ENCODE measurements around the gene HPSE2.

Gene HPSE2

DNA sequence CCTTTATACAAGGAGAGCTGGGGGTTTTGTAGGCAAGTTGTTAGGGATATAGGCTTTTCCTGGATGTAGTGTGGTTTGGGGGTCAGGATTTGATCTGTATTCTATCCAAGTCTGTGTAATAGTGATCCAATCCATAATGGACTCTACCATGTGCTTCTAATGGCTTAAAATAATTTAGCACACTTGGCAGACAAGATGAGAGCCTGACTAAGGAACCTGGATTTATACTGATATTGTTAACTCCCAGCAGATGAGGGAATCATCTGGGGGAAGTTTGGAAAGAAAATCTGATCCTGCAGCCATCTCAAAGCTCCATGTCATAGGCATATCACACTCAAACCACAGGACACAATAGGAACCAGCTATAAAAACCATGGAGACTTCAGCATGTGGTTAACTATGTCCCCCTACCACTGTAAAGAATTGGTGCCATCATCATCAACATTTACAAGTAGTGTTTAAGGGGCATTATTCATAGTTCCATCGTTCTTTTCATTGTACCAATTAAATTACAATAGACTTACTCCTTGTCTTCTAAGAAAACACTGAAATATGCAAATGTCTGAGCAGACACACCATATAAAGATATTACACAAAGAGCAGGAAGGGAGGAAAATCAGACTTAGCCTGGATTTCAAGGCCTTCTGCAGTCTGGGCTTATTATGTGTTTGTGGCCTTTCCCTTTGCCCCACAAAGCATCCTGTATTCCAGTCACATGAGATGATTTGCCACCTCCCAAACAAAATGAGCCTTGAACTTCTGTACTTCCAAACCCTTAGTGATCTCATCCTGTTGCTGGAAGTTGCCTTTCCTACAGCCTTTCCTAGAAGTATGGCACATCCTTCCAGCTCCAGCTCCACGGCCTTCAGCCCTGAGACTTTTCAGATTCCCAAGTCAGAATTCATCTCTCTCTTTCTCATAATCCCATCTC, 766.4 kb downstream of the HPSE2 start:
- TF ChIP-seq FOXP2 (optimal IDR thresholded peaks at IDR 0.05; ENCODE audit: borderline replicate concordance, extremely low read depth, extremely low read length, insufficient read depth) (no peak), POLR2AphosphoS5 (IDR thresholded peaks at IDR 0.05; ENCODE audit: low read depth, low read length) (no peak), SIN3A (IDR thresholded peaks at IDR 0.05; ENCODE audit: borderline replicate concordance, insufficient read depth, low read length) (no peak), TAF1 (IDR thresholded peaks at IDR 0.05; ENCODE audit: borderline replicate concordance, insufficient read depth, low read length) (no peak)
- TF ChIP-seq, protein P1, sequence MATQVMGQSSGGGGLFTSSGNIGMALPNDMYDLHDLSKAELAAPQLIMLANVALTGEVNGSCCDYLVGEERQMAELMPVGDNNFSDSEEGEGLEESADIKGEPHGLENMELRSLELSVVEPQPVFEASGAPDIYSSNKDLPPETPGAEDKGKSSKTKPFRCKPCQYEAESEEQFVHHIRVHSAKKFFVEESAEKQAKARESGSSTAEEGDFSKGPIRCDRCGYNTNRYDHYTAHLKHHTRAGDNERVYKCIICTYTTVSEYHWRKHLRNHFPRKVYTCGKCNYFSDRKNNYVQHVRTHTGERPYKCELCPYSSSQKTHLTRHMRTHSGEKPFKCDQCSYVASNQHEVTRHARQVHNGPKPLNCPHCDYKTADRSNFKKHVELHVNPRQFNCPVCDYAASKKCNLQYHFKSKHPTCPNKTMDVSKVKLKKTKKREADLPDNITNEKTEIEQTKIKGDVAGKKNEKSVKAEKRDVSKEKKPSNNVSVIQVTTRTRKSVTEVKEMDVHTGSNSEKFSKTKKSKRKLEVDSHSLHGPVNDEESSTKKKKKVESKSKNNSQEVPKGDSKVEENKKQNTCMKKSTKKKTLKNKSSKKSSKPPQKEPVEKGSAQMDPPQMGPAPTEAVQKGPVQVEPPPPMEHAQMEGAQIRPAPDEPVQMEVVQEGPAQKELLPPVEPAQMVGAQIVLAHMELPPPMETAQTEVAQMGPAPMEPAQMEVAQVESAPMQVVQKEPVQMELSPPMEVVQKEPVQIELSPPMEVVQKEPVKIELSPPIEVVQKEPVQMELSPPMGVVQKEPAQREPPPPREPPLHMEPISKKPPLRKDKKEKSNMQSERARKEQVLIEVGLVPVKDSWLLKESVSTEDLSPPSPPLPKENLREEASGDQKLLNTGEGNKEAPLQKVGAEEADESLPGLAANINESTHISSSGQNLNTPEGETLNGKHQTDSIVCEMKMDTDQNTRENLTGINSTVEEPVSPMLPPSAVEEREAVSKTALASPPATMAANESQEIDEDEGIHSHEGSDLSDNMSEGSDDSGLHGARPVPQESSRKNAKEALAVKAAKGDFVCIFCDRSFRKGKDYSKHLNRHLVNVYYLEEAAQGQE (IDR thresholded peaks at IDR 0.05; ENCODE audit: insufficient read depth in 1 of 2, low read depth in 2 of 2, low read length in 2 of 2): no peak

DNA sequence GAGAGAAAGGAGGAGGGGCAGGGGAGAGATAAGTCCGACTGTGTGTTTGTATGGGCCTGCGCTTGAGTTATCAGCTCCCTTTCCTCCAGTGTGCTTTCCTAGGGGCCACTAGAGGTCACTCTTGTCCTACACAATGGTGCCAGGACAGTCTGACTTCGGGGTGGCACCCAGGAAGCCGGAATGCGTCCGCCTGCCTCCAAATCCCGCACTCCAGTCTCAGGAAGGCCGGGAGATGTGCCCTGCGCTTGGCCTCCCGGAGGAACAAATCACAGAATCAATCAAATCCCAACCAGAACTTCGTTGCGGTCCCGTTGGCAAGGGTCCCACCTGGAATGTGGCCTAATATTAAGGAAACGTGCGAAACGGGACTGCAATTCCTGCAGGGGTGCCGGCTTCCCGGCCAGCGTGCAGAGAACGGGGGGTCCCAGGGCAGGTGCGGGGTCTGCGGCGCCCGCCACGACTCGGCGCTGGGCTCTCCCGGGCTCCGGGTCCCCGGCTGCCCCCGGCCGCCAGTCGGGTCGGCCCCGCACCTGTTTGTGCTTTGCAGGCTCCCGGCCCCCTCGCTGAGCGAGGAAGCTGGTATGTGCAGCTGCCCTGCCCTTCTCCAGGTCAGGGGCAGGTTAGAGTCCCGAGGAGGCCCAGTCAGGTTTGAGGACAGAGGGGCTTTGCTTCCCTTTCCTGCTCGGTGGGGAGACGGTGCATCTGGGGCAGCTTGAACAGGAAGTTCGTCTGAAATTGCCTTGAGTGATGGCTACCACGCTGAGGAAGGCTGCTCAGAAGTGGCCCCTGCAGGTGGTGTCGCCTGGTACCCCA, 767.9 kb downstream of the HPSE2 start:
- no peak for TF ChIP-seq FOXP2 (optimal IDR thresholded peaks at IDR 0.05; ENCODE audit: borderline replicate concordance, extremely low read depth, extremely low read length, insufficient read depth)
- TF ChIP-seq POLR2AphosphoS5 (IDR thresholded peaks at IDR 0.05; ENCODE audit: low read depth, low read length): no peak
- no peak for TF ChIP-seq TAF1 (IDR thresholded peaks at IDR 0.05; ENCODE audit: borderline replicate concordance, insufficient read depth, low read length)
- TF ChIP-seq, protein P1 (IDR thresholded peaks at IDR 0.05; ENCODE audit: insufficient read depth in 1 of 2, low read depth in 2 of 2, low read length in 2 of 2): no peak
- no peak for TF ChIP-seq SIN3A (IDR thresholded peaks at IDR 0.05; ENCODE audit: borderline replicate concordance, insufficient read depth, low read length)

DNA sequence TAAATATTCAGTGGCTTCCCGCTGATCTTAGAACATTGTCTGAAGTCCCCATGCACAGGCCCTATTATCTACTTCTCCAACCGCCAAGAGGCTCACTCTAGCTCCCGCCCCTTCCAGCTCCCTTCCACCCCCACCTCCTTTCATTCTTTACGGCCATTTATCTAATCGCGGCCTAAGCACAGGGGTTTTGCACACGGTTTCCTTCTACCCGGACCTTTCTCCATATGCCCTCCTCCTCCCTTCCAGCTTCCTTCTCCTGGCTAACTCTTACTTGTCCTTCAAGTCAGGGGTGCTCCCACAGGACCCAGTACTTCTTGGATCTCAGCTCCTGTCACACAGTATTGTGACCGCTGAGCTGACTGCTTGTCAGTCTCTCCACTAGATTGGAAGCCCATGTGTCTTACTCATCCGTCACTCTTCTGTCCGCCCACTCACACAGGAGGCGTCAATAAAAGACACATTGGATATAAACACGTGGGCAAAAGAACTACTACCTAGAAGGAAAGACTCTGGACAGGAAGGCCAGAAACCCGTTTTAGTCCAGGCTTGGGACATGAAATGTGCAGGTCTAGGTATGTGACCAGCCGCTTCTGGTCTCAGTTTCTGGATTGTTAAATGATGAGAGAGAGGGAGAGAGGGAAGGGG, 768.7 kb downstream of the HPSE2 start:
- no peak for TF ChIP-seq POLR2AphosphoS5 (IDR thresholded peaks at IDR 0.05; ENCODE audit: low read depth, low read length)
- no peak for TF ChIP-seq TAF1 (IDR thresholded peaks at IDR 0.05; ENCODE audit: borderline replicate concordance, insufficient read depth, low read length)
- no peak for TF ChIP-seq FOXP2 (optimal IDR thresholded peaks at IDR 0.05; ENCODE audit: borderline replicate concordance, extremely low read depth, extremely low read length, insufficient read depth)
- TF ChIP-seq, protein P1 (IDR thresholded peaks at IDR 0.05; ENCODE audit: insufficient read depth in 1 of 2, low read depth in 2 of 2, low read length in 2 of 2): no peak
- TF ChIP-seq SIN3A (IDR thresholded peaks at IDR 0.05; ENCODE audit: borderline replicate concordance, insufficient read depth, low read length): no peak

DNA sequence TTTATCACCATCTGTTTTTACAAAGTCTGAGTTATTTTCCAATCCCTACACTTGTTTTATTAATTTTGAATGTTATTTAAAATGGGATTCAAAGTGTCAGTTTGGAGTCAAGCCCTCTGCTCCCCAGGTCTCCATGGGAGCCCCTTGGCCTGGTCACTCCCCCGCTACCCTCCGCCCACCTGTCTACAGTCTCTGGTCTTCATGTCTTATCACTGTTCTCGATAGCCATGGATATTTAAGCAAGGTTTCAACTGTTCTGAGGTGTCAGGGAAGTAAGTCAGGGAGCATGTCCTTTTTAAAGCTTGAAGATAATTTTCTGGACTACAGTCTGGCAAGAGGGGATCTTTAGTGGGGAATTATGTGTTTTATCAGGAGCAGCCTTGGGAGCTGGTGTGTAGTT, 769.8 kb downstream of the HPSE2 start:
- TF ChIP-seq SIN3A (IDR thresholded peaks at IDR 0.05; ENCODE audit: borderline replicate concordance, insufficient read depth, low read length) (no peak), TAF1 (IDR thresholded peaks at IDR 0.05; ENCODE audit: borderline replicate concordance, insufficient read depth, low read length) (no peak), POLR2AphosphoS5 (IDR thresholded peaks at IDR 0.05; ENCODE audit: low read depth, low read length) (no peak), FOXP2 (optimal IDR thresholded peaks at IDR 0.05; ENCODE audit: borderline replicate concordance, extremely low read depth, extremely low read length, insufficient read depth) (no peak)
- TF ChIP-seq, protein P1 (IDR thresholded peaks at IDR 0.05; ENCODE audit: insufficient read depth in 1 of 2, low read depth in 2 of 2, low read length in 2 of 2): no peak

Data from PFSK-1 (cell line).